ENCODE measurements around the gene ANKRD6. TPM values are rescaled to one million over a fixed set of nuclear protein-coding genes. Genes with fewer than 3 reads are reported as not detected.
"Not testable (repeated sequence)": the region's sequence is repeated elsewhere in the genome, so short reads cannot be mapped to it uniquely, and the experiment has no call there.

ANKRD6 gene
- total RNA-seq, 1 donor = 1.3 TPM

DNA sequence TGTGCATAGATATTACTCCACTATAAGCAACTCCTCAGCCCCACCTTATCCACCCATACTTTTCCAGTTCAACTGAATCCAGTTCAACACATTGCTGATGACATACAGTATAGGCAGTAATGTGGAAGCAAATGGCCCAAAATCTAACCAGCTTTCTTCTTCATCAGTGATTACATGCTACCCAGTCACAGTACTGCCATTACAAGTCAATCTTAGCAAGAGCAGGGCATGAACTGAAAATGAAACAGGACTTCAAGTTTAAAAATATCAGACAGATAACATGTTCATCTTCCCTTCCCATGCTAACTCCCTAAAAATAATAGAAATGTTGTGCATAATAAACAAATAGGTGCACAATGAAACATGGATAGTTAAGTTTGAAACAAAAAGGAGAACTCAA lies 40.1 kb upstream of the ANKRD6 start:
- H3K4me3 ChIP-seq (ENCODE audit: low read depth, low read length) = no peak overlapping the region
- DNase-seq (ENCODE audit: low read depth) = no peak
- TF ChIP-seq, protein P1, sequence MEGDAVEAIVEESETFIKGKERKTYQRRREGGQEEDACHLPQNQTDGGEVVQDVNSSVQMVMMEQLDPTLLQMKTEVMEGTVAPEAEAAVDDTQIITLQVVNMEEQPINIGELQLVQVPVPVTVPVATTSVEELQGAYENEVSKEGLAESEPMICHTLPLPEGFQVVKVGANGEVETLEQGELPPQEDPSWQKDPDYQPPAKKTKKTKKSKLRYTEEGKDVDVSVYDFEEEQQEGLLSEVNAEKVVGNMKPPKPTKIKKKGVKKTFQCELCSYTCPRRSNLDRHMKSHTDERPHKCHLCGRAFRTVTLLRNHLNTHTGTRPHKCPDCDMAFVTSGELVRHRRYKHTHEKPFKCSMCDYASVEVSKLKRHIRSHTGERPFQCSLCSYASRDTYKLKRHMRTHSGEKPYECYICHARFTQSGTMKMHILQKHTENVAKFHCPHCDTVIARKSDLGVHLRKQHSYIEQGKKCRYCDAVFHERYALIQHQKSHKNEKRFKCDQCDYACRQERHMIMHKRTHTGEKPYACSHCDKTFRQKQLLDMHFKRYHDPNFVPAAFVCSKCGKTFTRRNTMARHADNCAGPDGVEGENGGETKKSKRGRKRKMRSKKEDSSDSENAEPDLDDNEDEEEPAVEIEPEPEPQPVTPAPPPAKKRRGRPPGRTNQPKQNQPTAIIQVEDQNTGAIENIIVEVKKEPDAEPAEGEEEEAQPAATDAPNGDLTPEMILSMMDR (IDR thresholded peaks at IDR 0.05; ENCODE audit: insufficient read depth, low read depth, low read length) = no peak

DNA sequence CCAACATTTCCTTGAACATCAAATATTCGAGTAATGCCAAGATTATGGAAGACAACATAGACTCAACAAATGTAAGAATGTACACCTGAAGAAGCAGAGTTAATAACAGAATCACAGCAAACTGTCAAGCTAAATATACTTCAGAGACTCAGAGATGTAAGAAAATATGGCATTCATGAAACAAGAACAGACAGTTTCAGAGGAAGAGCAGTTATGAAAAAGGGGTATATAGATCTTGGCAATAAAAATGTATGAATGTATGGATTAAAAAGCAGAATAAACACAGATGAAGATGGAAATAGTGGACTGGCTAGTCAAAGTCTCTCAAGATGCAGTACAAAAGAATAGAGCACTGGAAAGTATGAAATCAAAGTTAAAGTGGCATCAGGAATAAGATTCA lies 39.3 kb upstream of the ANKRD6 start:
- H3K4me3 ChIP-seq (ENCODE audit: low read depth, low read length) = no peak overlapping the region
- no peak for DNase-seq (ENCODE audit: low read depth)
- TF ChIP-seq, protein P1 (IDR thresholded peaks at IDR 0.05; ENCODE audit: insufficient read depth, low read depth, low read length) = no peak

DNA sequence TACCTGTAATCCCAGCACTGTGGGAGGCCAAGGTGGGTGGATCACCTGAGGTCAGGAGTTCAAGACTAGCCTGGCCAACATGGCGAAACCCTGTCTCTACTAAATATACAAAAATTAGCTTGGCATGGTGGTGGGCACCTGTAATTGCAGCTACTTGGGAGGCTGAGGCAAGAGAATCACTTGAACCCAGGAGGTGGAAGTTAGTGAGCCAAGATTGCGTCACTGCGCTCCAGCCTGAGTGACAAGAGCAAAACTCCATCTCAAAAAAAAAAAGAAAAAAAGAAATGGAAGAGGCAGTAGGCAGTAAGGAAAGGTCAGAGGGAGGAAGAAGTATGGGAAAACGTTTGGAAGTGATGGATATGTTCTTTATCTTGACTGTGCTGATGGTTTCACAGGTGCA lies 35.1 kb upstream of the ANKRD6 start:
- not testable (repeated sequence) for DNase-seq (ENCODE audit: low read depth); H3K4me3 ChIP-seq (ENCODE audit: low read depth, low read length)

DNA sequence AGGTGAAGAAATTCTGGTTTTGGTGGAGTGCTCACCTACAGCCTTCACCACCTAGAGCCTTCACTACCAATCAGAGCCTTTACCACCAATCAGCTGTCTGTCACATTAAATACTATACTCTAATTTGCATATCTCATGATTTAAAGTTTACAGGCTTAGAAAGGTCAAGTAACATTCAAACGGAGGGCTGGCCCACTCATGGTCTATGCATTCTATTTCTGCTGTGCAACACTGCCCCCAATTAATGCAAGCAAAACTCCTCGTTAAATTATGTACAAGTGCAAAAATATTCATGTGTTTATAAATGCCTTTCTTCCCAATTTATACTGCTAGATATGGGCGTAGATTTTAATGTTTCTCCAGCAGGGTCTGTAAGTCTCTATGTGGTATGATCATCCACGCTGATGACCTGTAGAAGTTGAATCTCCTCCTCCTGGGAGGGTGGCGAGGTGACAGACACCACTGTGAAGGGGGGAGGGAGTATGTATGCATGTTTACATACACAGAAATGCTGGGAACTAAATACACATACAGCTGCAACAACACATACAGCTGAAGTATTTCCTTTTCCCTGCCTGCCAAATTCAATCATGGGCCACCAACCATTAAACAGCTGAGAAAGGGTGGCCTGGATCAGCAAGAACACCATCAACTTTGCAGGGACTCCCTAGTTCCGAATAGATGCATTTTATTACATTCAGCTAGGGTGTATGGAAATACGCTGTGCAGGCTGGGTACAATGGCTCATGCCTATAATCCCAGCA lies 34.0 kb upstream of the ANKRD6 start:
- TF ChIP-seq, protein P1 (IDR thresholded peaks at IDR 0.05; ENCODE audit: insufficient read depth, low read depth, low read length) = no peak
- no peak for DNase-seq (ENCODE audit: low read depth)
- H3K4me3 ChIP-seq (ENCODE audit: low read depth, low read length) = no peak overlapping the region

DNA sequence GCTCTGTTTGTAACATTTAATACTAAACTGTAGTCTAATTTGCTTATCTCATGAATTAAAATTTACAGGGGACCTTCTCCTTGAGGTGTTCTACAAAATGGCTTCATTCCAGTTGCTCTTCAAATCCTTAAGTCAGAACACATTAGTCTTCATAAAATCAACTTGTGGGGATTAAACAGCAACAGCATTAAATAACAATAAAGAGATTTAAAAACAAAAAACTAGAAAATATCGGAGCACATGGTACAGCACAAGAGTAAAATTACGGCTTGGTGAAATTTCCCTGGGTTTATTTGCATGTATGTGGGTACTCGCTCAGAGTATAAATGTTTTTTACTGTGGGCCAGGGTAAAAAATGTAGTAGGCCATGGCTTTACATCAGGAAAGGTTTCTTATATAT lies 32.9 kb upstream of the ANKRD6 start:
- no peak overlapping the region for H3K4me3 ChIP-seq (ENCODE audit: low read depth, low read length)
- no peak for DNase-seq (ENCODE audit: low read depth)
- TF ChIP-seq, protein P1 (IDR thresholded peaks at IDR 0.05; ENCODE audit: insufficient read depth, low read depth, low read length) = no peak

DNA sequence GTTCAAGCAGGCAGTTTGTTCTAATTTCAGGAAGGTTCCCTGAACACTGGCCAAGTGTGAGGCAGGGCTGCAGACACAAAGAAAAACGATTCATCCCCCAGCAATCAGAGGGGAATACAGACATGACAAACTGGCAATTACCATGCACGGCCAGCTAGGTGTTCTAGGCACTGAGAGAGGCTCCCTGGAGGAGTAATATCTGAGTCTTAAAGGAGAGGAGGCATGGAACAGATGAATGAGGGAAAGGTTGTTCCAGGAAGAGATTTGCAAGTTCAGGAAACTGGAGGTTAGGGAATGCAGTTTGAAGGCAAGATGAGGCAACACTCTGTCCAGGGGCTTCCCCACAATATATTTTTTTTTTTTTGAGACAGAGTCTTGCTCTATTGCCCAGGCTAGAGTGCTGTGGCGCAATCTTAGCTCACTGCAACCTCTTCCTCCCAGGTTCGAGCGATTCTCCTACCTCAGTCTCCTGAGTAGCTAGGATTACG lies 32.0 kb upstream of the ANKRD6 start:
- H3K4me3 ChIP-seq (ENCODE audit: low read depth, low read length) = no peak overlapping the region
- no peak for DNase-seq (ENCODE audit: low read depth)
- TF ChIP-seq, protein P1 (IDR thresholded peaks at IDR 0.05; ENCODE audit: insufficient read depth, low read depth, low read length) = no peak

DNA sequence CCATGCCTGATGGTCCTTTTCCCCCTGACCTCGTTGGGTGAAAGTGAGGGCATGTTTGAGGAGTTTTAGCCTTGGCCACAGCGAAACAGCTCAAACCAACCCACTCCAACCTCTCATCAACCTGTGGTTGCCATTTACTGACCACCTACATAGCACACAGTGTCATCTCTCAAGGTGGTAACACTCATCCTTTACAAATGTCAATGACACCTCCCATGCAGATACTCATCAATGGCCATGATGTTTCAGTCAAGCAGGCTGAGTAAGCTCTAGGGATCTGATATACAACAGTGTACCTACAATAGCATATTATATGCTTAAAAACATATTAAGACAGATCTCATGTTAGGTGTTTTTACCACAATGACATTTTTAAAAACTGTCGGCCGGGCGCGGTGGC lies 30.2 kb upstream of the ANKRD6 start:
- H3K4me3 ChIP-seq (ENCODE audit: low read depth, low read length) = no peak overlapping the region
- TF ChIP-seq, protein P1 (IDR thresholded peaks at IDR 0.05; ENCODE audit: insufficient read depth, low read depth, low read length) = no peak
- no peak for DNase-seq (ENCODE audit: low read depth)

All from fibroblast of villous mesenchyme (primary cell).